Fibroblast of lung (primary cell): ENCODE measurements around the gene SMIM13.

Source experiments
- EZH2 ChIP-seq: IDR thresholded peaks from 2 replicates; pipeline ENCODE4 v1.5.1; 2012; ENCODE audit warnings: low read length, control low read depth, mild to moderate bottlenecking; ENCODE audit errors: missing control alignments
- TF ChIP-seq, protein P1 (sequence below), 2 donors: IDR thresholded peaks in 1 of 2; conservative IDR thresholded peaks in 1 of 2; 1 replicate in 1 of 2; 2 replicates in 1 of 2; pipeline ENCODE4 v1.5.1; 2011 to 2012; ENCODE audit warnings: low read length in 2 of 2, control low read depth in 1 of 2, inconsistent platforms in 1 of 2, low read depth in 1 of 2, mild to moderate bottlenecking in 1 of 2

- no peak for TF ChIP-seq EZH2
- TF ChIP-seq, protein P1, sequence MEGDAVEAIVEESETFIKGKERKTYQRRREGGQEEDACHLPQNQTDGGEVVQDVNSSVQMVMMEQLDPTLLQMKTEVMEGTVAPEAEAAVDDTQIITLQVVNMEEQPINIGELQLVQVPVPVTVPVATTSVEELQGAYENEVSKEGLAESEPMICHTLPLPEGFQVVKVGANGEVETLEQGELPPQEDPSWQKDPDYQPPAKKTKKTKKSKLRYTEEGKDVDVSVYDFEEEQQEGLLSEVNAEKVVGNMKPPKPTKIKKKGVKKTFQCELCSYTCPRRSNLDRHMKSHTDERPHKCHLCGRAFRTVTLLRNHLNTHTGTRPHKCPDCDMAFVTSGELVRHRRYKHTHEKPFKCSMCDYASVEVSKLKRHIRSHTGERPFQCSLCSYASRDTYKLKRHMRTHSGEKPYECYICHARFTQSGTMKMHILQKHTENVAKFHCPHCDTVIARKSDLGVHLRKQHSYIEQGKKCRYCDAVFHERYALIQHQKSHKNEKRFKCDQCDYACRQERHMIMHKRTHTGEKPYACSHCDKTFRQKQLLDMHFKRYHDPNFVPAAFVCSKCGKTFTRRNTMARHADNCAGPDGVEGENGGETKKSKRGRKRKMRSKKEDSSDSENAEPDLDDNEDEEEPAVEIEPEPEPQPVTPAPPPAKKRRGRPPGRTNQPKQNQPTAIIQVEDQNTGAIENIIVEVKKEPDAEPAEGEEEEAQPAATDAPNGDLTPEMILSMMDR (conservative IDR thresholded peaks at IDR 0.05 in 1 of 2, IDR thresholded peaks at IDR 0.05 in 1 of 2; ENCODE audit: low read depth in 1 of 2, low read length in 2 of 2), result no peak
These were observed 9.7 kb upstream of the SMIM13 start for GRCh38 chr6:11083956-11084355.
